PC-3 (cell line): ENCODE results near the gene HDHD5. TPM values are rescaled to one million over a fixed set of nuclear protein-coding genes. Genes with fewer than 3 reads are reported as not detected.

ENCODE experiments used
- ATAC-seq: fragments of 200-7000 bp; cut with Tn5 transposase; 2 replicates; pipeline ENCODE4 v1.9.1; 2020; ENCODE audit warnings: mild to moderate bottlenecking, moderate library complexity
- BruUV-seq: library from RNA; stranded (reverse); fragments of 400-500 nt; replicated peaks from 2 replicates; lab custom pipeline; 2021; lab: Mats Ljungman, UMichigan
- CTCF ChIA-PET: fragments of 300-600 bp; sonication (Branson Sonifier 250); formaldehyde crosslinking; loops from one replicate; lab custom pipeline; 2022; ENCODE audit warnings: antibody characterized with exemption; lab: Charles Lee
- POLR2A ChIA-PET: fragments of 300-600 bp; sonication (Branson Sonifier 250); formaldehyde crosslinking; loops from one replicate; lab custom pipeline; 2022; ENCODE audit warnings: antibody characterized with exemption; ENCODE audit not compliant: unreplicated experiment; lab: Charles Lee
- DNase-seq: peaks from one replicate; pipeline ENCODE4 v3.0.0-alpha.2; 2015
- H2AFZ ChIP-seq: fragments of 300-600 bp; sonication (generic); 2 replicates; pipeline ENCODE4 v1.6.0; 2016; ENCODE audit warnings: antibody characterized with exemption, low read length
- H3F3A ChIP-seq: fragments of 300-600 bp; sonication (generic); one replicate; pipeline ENCODE4 v1.6.0; 2017; ENCODE audit warnings: antibody characterized with exemption, low read length, control low read depth, mild to moderate bottlenecking; ENCODE audit not compliant: unreplicated experiment
- H3K27ac ChIP-seq: fragments of 300-600 bp; sonication (generic); 2 replicates; pipeline ENCODE4 v1.5.1; 2016; ENCODE audit warnings: mild to moderate bottlenecking, low read length
- H3K27me3 ChIP-seq: fragments of 300-600 bp; sonication (generic); 2 replicates; pipeline ENCODE4 v1.6.1; 2016; ENCODE audit warnings: low read length, mixed read lengths
- H3K36me3 ChIP-seq: fragments of 300-600 bp; sonication (generic); 2 replicates; pipeline ENCODE4 v1.6.1; 2016; ENCODE audit warnings: low read depth, mixed run types, low read length, mixed read lengths
- H3K4me1 ChIP-seq: fragments of 300-600 bp; sonication (generic); 2 replicates; pipeline ENCODE4 v1.5.1; 2016; ENCODE audit warnings: low read length; ENCODE audit not compliant: insufficient read depth
- H3K4me2 ChIP-seq: fragments of 300-600 bp; sonication (generic); 2 replicates; pipeline ENCODE4 v1.6.0; 2016; ENCODE audit warnings: low read length
- H3K4me3 ChIP-seq: fragments of 300-600 bp; sonication (generic); 2 replicates; pipeline ENCODE4 v1.5.1; 2016; ENCODE audit warnings: mild to moderate bottlenecking, low read length, mixed read lengths
- H3K79me2 ChIP-seq: fragments of 300-600 bp; sonication (generic); 2 replicates; pipeline ENCODE4 v1.6.1; 2017; ENCODE audit warnings: low read length, mixed read lengths
- H3K9ac ChIP-seq: fragments of 300-600 bp; sonication (generic); 2 replicates; pipeline ENCODE4 v1.6.0; 2016; ENCODE audit warnings: mild to moderate bottlenecking, low read length
- H3K9me2 ChIP-seq: fragments of 300-600 bp; sonication (generic); replicated peaks from 2 replicates; pipeline ENCODE4 v1.6.1; 2016; ENCODE audit warnings: mixed run types, low read length, mixed read lengths
- H3K9me3 ChIP-seq: fragments of 300-600 bp; sonication (generic); 2 replicates; pipeline ENCODE4 v1.6.1; 2016; ENCODE audit warnings: low read length, mixed read lengths
- H4K20me1 ChIP-seq: fragments of 300-600 bp; sonication (generic); 2 replicates; pipeline ENCODE4 v1.6.1; 2016; ENCODE audit warnings: low read length, mixed read lengths
- CTCF ChIP-seq: fragments of 300-600 bp; sonication (generic); conservative IDR thresholded peaks from 2 replicates; pipeline ENCODE4 v1.5.1; 2017; ENCODE audit warnings: antibody characterized with exemption, low read depth, mild to moderate bottlenecking, low read length
- EZH2 ChIP-seq: fragments of 300-600 bp; sonication (generic); IDR thresholded peaks from one replicate; pipeline ENCODE4 v1.6.1; 2017; ENCODE audit warnings: antibody characterized with exemption, mild to moderate bottlenecking, low read length; ENCODE audit not compliant: unreplicated experiment
- EZH2phosphoT487 ChIP-seq: fragments of 300-600 bp; sonication (generic); IDR thresholded peaks from 2 replicates; pipeline ENCODE4 v1.6.1; 2018; ENCODE audit warnings: mild to moderate bottlenecking, antibody characterized with exemption, low read length, borderline replicate concordance
- intact Hi-C: fragments of 100-400 bp; cut with micrococcal nuclease; formaldehyde crosslinking; loops from 2 replicates; pipeline ENCODE4 v1.9.0; 2023
- total RNA-seq: library from RNA; depleted of rRNA; stranded (reverse); fragments of >200 nt; gene quantifications from 2 replicates; pipeline ENCODE4 v1.2.3, GENCODE V29; 2014

HDHD5 gene
- total RNA-seq, 1 experiment from 2014 or later = 57.3 TPM

GRCh38 chr22:17133137-17133536 is 25.9 kb downstream of the HDHD5 start:
- intact Hi-C loops = no loop called here
- no peak for TF ChIP-seq EZH2phosphoT487
- TF ChIP-seq EZH2 = no peak
- TF ChIP-seq CTCF = no peak
- H3K4me3 ChIP-seq = no peak overlapping the region
- no peaks in the 10 kb centered on the region for H3K27me3 ChIP-seq
- H3K79me2 ChIP-seq = no peaks in the 10 kb centered on the region
- no peak overlapping the region for H3K27ac ChIP-seq
- no TSS peak for BruUV-seq
- no peak overlapping the region for H3K9ac ChIP-seq
- no peaks in the 10 kb centered on the region for H3K4me1 ChIP-seq
- ChIA-PET POLR2A (no interaction called here), CTCF (no interaction called here)
- DNase-seq (no peak), ATAC-seq (no peak)
- no peak overlapping the region for H3K4me2 ChIP-seq
- H3K36me3 ChIP-seq = no peaks in the 10 kb centered on the region
- H3F3A ChIP-seq = no peaks in the 10 kb centered on the region
- no peaks in the 10 kb centered on the region for H3K9me2 ChIP-seq
- no peak overlapping the region for H2AFZ ChIP-seq
- no peaks in the 10 kb centered on the region for H4K20me1 ChIP-seq
- no peaks in the 10 kb centered on the region for H3K9me3 ChIP-seq

- TF ChIP-seq EZH2phosphoT487 (no peak), CTCF (no peak), EZH2 (no peak)
- no peak overlapping the region for H3K4me3 ChIP-seq
- intact Hi-C loops = no loop called here
- H3K79me2 ChIP-seq = no peaks in the 10 kb centered on the region
- ChIA-PET CTCF (no interaction called here), POLR2A (no interaction called here)
- no peaks in the 10 kb centered on the region for H3K9me2 ChIP-seq
- H3K9me3 ChIP-seq = no peaks in the 10 kb centered on the region
- no peak overlapping the region for H3K27ac ChIP-seq
- no peaks in the 10 kb centered on the region for H3F3A ChIP-seq
- ATAC-seq = no peak
- no peaks in the 10 kb centered on the region for H4K20me1 ChIP-seq
- no peak overlapping the region for H3K4me2 ChIP-seq
- H3K27me3 ChIP-seq = no peaks in the 10 kb centered on the region
- H3K36me3 ChIP-seq = no peaks in the 10 kb centered on the region
- BruUV-seq = no TSS peak
- H2AFZ ChIP-seq = no peak overlapping the region
- H3K4me1 ChIP-seq = no peaks in the 10 kb centered on the region
- H3K9ac ChIP-seq = no peak overlapping the region
- no peak for DNase-seq
Measured at GRCh38 chr22:17132112-17132511, 27.0 kb downstream of the HDHD5 start.

- POLR2A ChIA-PET = no interaction called here
- no peaks in the 10 kb centered on the region for H4K20me1 ChIP-seq
- no peaks in the 10 kb centered on the region for H3K36me3 ChIP-seq
- CTCF ChIA-PET = interaction anchor here (0.7 kb wide), 1 partner anchor 40 kb away, joined by 4 read pairs; no protein-coding TSS in a partner anchor
- no peak overlapping the region for H3K27ac ChIP-seq
- H3K9me3 ChIP-seq = no peaks in the 10 kb centered on the region
- ATAC-seq = no peak
- no peaks in the 10 kb centered on the region for H3K9me2 ChIP-seq
- no peak overlapping the region for H2AFZ ChIP-seq
- intact Hi-C loops = no loop called here
- no peak overlapping the region for H3K4me2 ChIP-seq
- H3K9ac ChIP-seq = no peak overlapping the region
- BruUV-seq = no TSS peak
- no peak for TF ChIP-seq CTCF
- TF ChIP-seq EZH2 = no peak
- TF ChIP-seq EZH2phosphoT487 = no peak
- no peaks in the 10 kb centered on the region for H3K27me3 ChIP-seq
- no peak for DNase-seq
- H3K4me1 ChIP-seq = no peaks in the 10 kb centered on the region
- H3K4me3 ChIP-seq = no peak overlapping the region
- H3K79me2 ChIP-seq = no peaks in the 10 kb centered on the region
- no peaks in the 10 kb centered on the region for H3F3A ChIP-seq
Measured at GRCh38 chr22:17131686-17132085, 27.4 kb downstream of the HDHD5 start.
